BLaER1 (cell line): ENCODE measurements around the gene C14orf132.

Experiments
- H3K27ac ChIP-seq: shearing (Covaris generic); formaldehyde crosslinking; 2 replicates; pipeline ENCODE4 v1.8.1; 2022
- H3K27me3 ChIP-seq: shearing (Covaris generic); formaldehyde crosslinking; 2 replicates; pipeline ENCODE4 v1.8.1; 2022
- H3K36me3 ChIP-seq: shearing (Covaris generic); formaldehyde crosslinking; 2 replicates; pipeline ENCODE4 v1.8.1; 2022
- H3K4me1 ChIP-seq: shearing (Covaris generic); formaldehyde crosslinking; 2 replicates; pipeline ENCODE4 v1.8.1; 2022
- H3K4me2 ChIP-seq: shearing (Covaris generic); formaldehyde crosslinking; 2 replicates; pipeline ENCODE4 v1.8.1; 2022
- H3K4me3 ChIP-seq: shearing (Covaris generic); formaldehyde crosslinking; 2 replicates; pipeline ENCODE4 v1.8.1; 2022
- H3K9ac ChIP-seq: shearing (Covaris generic); formaldehyde crosslinking; 2 replicates; pipeline ENCODE4 v1.8.1; 2022
- H3K9me3 ChIP-seq: shearing (Covaris generic); formaldehyde crosslinking; 2 replicates; pipeline ENCODE4 v1.8.1; 2022
- H4K20me1 ChIP-seq: shearing (Covaris generic); formaldehyde crosslinking; 2 replicates; pipeline ENCODE4 v1.8.1; 2022
- Cebpa-rat ChIP-seq: shearing (Covaris generic); IDR thresholded peaks from 2 replicates; pipeline ENCODE4 v1.8.1; 2022

Gene C14orf132

DNA sequence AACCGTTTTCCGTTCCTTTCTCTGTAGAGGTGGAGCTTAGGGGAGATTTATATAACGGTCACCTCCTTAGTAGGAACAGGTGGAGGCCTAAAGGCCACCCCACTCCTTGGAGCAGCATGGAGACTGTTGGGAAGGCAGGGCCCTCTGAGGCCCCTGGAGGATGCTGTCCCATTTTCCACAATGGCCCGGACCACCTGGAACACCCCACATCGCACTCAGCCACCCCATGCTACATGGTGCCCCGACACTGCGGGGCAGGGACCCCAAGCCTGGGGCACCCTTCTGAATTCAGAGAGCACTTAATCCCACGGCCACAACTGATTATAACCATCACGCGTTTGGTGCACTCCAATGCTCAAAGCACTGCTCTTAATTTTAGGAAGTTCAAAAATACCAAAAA lies 41.4 kb downstream of the C14orf132 start:
- no peaks in the 10 kb centered on the region for H3K27me3 ChIP-seq
- TF ChIP-seq Cebpa-rat, result no peak
- H3K4me3 ChIP-seq, result no peak overlapping the region
- no peak overlapping the region for H3K9ac ChIP-seq
- H3K9me3 ChIP-seq, result no peaks in the 10 kb centered on the region
- H3K4me2 ChIP-seq, result peak overlapping the region; percentile 23
- H4K20me1 ChIP-seq, result peaks cover 71% of the 10 kb centered on the region
- H3K4me1 ChIP-seq, result peaks cover 69% of the 10 kb centered on the region
- peaks cover 28% of the 10 kb centered on the region for H3K36me3 ChIP-seq
- H3K27ac ChIP-seq, result no peak overlapping the region

DNA sequence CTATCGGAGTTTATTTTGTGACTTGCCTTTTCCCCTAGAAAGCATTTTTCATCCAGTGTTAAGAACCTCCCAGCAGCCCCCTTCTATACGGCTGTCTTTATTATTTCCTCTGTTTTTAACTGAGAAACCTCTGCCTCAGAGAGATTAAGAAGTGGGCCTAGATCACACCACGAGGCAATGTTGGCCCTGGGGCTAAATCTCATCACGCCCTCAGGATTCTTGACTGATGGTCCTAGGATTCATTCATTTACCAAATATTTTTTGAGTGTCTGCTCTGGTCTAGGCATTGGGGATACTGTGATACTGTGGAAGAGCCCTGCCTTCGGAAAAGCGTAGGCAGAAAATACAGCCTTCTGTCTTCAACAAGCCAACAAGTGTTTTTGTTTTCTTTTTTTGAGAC lies 42.1 kb downstream of the C14orf132 start:
- TF ChIP-seq Cebpa-rat, result no peak
- H4K20me1 ChIP-seq, result peaks cover 73% of the 10 kb centered on the region
- H3K27ac ChIP-seq, result no peak overlapping the region
- no peak overlapping the region for H3K9ac ChIP-seq
- peaks cover 74% of the 10 kb centered on the region for H3K4me1 ChIP-seq
- H3K4me3 ChIP-seq, result no peak overlapping the region
- H3K36me3 ChIP-seq, result peaks cover 31% of the 10 kb centered on the region
- H3K9me3 ChIP-seq, result no peaks in the 10 kb centered on the region
- H3K4me2 ChIP-seq, result no peak overlapping the region
- H3K27me3 ChIP-seq, result no peaks in the 10 kb centered on the region

DNA sequence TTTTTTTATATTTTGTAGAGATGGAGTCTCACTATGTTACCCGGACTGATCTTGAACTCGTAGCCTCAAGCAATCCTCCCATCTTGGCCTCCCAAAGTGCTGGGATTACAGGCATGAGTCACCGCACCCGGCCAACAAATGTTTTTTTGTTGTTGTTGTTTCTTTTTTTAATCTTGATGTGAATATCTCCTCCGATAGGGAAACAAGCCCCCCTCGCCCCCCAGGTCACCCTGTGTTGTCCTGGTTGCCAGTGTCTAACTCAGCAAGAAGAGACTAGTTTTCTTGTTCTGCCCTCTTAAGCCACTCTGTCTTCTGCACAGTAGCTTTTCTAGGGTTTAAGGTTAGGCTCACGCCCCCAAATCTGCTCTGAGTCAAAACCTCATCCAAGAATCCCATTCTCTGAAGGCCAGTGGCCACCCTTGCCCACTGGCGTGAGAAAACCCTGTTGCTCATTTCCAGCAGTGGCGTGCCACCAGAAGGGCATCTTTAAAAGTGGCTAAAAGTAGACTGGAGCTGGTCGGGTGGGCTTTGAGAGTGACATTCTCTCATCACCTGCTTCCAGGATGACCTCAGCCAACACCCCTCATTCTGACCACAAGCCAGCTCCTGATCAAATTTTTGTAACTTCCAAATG lies 42.7 kb downstream of the C14orf132 start:
- no peak overlapping the region for H3K27ac ChIP-seq
- no peak overlapping the region for H3K4me2 ChIP-seq
- no peaks in the 10 kb centered on the region for H3K9me3 ChIP-seq
- no peaks in the 10 kb centered on the region for H3K27me3 ChIP-seq
- H3K4me3 ChIP-seq, result no peak overlapping the region
- peaks cover 73% of the 10 kb centered on the region for H4K20me1 ChIP-seq
- H3K4me1 ChIP-seq, result peaks cover 72% of the 10 kb centered on the region
- TF ChIP-seq Cebpa-rat, result no peak
- no peak overlapping the region for H3K9ac ChIP-seq
- H3K36me3 ChIP-seq, result peaks cover 37% of the 10 kb centered on the region

DNA sequence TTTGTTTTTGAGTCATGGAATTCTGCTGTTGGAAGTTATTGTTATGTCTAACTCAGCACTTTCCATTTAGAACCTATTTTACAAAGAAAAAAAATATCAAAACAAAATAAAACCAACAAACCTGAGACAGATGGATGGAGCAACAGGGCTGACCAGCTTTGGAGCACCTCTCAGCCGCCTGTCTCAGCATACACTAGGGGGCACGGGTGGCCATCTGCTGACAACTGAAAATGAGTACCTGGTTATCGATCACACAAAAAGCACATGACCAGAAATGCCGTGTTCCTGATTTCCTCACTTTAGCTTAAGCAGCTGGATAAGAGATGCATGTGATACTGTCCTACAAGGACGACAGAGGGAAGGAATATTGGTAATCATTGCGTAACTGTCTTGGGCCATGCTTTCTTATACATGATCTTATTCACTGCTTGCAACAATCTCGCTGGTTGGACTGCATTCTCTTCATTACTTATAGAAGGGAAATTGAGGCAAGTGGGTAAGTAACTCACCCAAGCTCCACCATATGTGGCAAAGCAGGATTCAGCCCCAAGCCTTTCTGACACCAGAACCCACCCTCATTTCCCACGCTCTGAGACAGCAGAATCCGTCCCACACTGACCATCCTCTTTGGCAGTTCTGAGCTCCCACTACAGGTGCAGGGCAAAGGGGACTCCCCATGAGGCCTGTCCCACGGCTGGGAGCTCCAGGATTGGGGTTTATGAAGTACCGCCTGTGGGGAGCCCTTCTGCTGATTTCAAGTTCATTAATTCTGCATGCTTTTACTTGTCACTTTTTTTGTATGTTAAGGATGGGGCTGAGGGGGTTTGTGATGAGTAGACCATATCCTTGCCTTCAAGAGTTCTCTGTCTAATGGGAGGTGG lies 43.5 kb downstream of the C14orf132 start:
- H3K4me1 ChIP-seq, result peaks cover 64% of the 10 kb centered on the region
- no peaks in the 10 kb centered on the region for H3K9me3 ChIP-seq
- no peak overlapping the region for H3K27ac ChIP-seq
- H3K36me3 ChIP-seq, result peaks cover 45% of the 10 kb centered on the region
- no peaks in the 10 kb centered on the region for H3K27me3 ChIP-seq
- peaks cover 67% of the 10 kb centered on the region for H4K20me1 ChIP-seq
- H3K9ac ChIP-seq, result no peak overlapping the region
- no peak overlapping the region for H3K4me3 ChIP-seq
- H3K4me2 ChIP-seq, result no peak overlapping the region
- TF ChIP-seq Cebpa-rat, result peak; percentile 44; the same call in 1 of the 2 replicates

DNA sequence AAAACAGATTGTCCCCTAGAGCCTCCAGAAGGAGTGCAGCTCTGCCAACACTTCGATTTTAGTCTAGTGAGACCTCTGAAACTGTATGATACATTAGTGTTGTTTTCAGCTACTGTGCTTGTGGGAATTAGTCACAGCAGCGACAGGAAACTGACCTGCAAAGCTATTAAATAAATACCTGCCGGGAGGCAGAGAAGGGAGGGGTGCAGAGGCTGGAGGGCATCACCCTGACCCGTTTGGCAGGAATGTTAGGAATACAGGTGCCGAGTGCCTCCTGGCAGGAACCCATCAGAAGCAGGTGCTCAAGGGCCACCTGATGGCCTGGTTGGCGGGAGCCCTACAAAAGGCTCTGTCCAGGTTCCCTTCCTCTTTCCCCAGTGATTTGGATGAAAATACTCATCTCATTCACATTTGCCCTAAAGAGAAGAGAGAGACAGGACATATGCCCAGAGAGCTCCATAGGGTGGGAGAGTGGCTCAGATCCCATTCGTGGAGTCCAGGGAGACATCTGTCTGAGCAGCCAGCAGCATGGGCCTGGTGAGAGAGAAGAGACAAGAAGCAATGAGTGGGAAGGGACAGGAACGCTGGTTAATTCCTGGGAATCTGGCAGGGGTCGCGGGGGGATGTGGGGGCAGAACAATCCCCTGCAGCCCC lies 44.6 kb downstream of the C14orf132 start:
- H3K9ac ChIP-seq, result no peak overlapping the region
- no peaks in the 10 kb centered on the region for H3K27me3 ChIP-seq
- peaks cover 65% of the 10 kb centered on the region for H4K20me1 ChIP-seq
- no peak overlapping the region for H3K27ac ChIP-seq
- H3K4me2 ChIP-seq, result no peak overlapping the region; the same call in 1 of the 2 replicates
- H3K9me3 ChIP-seq, result no peaks in the 10 kb centered on the region
- no peak for TF ChIP-seq Cebpa-rat
- no peak overlapping the region for H3K4me3 ChIP-seq
- peaks cover 56% of the 10 kb centered on the region for H3K36me3 ChIP-seq
- peaks cover 53% of the 10 kb centered on the region for H3K4me1 ChIP-seq

DNA sequence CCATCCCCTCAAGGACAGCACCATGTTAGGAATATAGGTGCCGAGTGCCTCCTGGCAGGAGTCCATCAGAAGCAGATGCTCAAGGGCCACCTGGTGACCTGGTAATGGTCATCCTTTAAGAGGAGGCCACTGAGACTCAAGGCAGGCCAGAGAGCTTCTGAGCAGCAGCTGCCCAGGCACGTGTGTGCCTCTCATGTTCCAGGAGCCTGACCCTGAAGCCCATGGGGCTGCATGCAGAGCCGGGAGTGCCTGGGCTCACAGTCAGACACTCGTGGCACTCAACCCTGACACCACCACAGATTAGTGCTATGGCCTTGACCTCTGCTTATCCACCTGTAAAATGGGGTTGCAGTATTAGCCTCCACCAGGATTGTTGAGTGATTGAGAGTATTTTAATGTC lies 45.6 kb downstream of the C14orf132 start:
- H3K27ac ChIP-seq, result no peak overlapping the region
- peaks cover 74% of the 10 kb centered on the region for H4K20me1 ChIP-seq
- TF ChIP-seq Cebpa-rat, result no peak
- peak overlapping the region; percentile 60 for H3K4me2 ChIP-seq
- H3K27me3 ChIP-seq, result no peaks in the 10 kb centered on the region
- H3K4me3 ChIP-seq, result no peak overlapping the region
- peaks cover 66% of the 10 kb centered on the region for H3K36me3 ChIP-seq
- H3K9me3 ChIP-seq, result no peaks in the 10 kb centered on the region
- H3K4me1 ChIP-seq, result peaks cover 49% of the 10 kb centered on the region
- H3K9ac ChIP-seq, result no peak overlapping the region

DNA sequence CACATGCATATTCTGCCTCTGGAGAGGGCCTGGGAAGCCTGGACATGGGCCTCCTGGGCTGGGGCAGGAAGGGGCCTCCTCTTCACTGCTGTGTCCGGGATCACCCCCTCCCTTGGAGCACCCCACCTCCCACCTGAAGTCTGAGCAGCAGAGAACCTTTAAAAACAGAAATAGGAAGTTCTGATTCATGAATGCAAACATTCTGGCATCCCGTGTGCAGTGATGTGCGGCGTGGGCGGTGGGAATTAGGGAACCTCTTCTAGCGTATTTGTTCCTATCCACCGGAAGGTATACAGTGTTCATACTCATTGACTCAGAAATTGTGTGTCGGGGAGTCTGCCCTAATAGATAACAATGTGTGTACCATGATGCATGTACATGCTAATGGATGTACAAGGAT lies 46.2 kb downstream of the C14orf132 start:
- H3K4me1 ChIP-seq, result peaks cover 51% of the 10 kb centered on the region
- peaks cover 62% of the 10 kb centered on the region for H3K36me3 ChIP-seq
- no peak overlapping the region for H3K9ac ChIP-seq
- peaks cover 76% of the 10 kb centered on the region for H4K20me1 ChIP-seq
- no peaks in the 10 kb centered on the region for H3K9me3 ChIP-seq
- peak overlapping the region; percentile 60 for H3K4me2 ChIP-seq
- no peaks in the 10 kb centered on the region for H3K27me3 ChIP-seq
- no peak for TF ChIP-seq Cebpa-rat
- no peak overlapping the region for H3K4me3 ChIP-seq
- no peak overlapping the region for H3K27ac ChIP-seq

DNA sequence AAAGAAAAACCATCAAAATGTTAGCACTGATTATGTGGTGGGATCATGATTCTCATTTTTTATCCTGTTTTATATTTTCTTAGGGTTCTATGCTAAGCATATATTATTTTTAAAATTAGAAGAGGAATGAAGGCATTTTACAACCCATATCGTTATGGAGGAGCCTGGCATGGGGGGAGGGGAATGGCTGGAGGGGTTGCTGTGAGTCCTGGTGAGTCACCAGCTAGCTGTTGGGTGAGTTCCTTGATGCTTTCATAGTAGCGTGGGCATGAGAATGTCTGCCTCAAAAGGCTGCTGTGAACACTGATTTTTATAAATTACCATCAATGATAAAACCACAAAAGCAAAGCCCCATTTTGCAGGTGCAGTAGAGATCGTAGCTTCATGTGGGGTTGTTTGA lies 46.9 kb downstream of the C14orf132 start:
- Histone ChIP-seq H3K27ac (no peak overlapping the region), H3K4me1 (peaks cover 52% of the 10 kb centered on the region), H3K4me3 (no peak overlapping the region)

DNA sequence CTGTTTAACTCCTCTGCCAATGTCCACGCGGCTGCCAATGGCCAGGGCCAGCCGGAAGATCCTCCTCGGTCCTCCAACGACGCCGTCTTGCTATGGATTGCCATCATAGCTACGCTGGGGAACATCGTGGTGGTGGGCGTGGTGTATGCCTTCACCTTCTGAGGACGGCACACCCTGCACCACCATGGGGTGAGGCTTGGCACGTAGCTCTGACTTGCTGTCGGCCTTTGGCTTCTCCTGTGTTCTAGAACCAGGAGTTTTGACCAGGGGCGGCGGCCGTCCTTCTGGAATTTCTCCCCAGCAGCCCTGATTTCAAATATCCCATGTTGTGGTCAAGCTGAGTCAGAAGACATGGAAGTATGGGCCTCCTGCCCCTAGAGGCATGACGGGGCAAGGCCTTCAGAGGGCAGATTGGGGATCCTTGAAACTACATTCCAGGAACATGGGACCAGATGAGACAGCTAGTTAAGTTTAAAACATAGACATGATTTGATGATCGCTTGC lies 47.5 kb downstream of the C14orf132 start:
- Histone ChIP-seq H3K4me1 (peaks cover 56% of the 10 kb centered on the region), H3K27ac (no peak overlapping the region)

More for the DNA sequence above, 46.9 kb downstream of the C14orf132 start:
- TF ChIP-seq Cebpa-rat, result no peak
- Histone ChIP-seq H3K9ac (no peak overlapping the region), H3K9me3 (no peaks in the 10 kb centered on the region), H3K4me2 (peak overlapping the region; percentile 60), H3K36me3 (peaks cover 59% of the 10 kb centered on the region), H4K20me1 (peaks cover 78% of the 10 kb centered on the region), H3K27me3 (no peaks in the 10 kb centered on the region)

More for the DNA sequence above, 47.5 kb downstream of the C14orf132 start:
- Histone ChIP-seq H3K4me3 (no peak overlapping the region), H3K4me2 (peak overlapping the region; percentile 60), H3K27me3 (no peaks in the 10 kb centered on the region), H3K9me3 (no peaks in the 10 kb centered on the region), H3K9ac (no peak overlapping the region), H3K36me3 (peaks cover 59% of the 10 kb centered on the region), H4K20me1 (peaks cover 82% of the 10 kb centered on the region)
- no peak for TF ChIP-seq Cebpa-rat
